ENCODE measurements around the gene RPS14.
"Not testable (repeated sequence)": the region's sequence is repeated elsewhere in the genome, so short reads cannot be mapped to it uniquely, and the experiment has no call there.

The RPS14 gene

GRCh38 chr5:150454492-150455229, 5.1 kb upstream of the RPS14 start:
- ATAC-seq (ENCODE audit: low read depth) (no peak), DNase-seq (ENCODE audit: low spot score) (no peak)
- Histone ChIP-seq H3K27ac (ENCODE audit: poor library complexity, severe bottlenecking) (no peak overlapping the region), H3K4me3 (ENCODE audit: severe bottlenecking) (no peak overlapping the region), H3K36me3 (ENCODE audit: low read depth) (no peaks in the 10 kb centered on the region), H3K9me3 (ENCODE audit: severe bottlenecking) (no peaks in the 10 kb centered on the region), H3K27me3 (ENCODE audit: insufficient read depth, poor library complexity, severe bottlenecking) (no peaks in the 10 kb centered on the region), H3K4me1 (ENCODE audit: insufficient read depth, poor library complexity, severe bottlenecking) (no peaks in the 10 kb centered on the region)
- no peak for TF ChIP-seq CTCF (IDR thresholded peaks at IDR 0.05; ENCODE audit: poor library complexity, severe bottlenecking)

GRCh38 chr5:150454027-150454426, 4.5 kb upstream of the RPS14 start:
- H3K9me3 ChIP-seq (ENCODE audit: severe bottlenecking); H3K27me3 ChIP-seq (ENCODE audit: insufficient read depth, poor library complexity, severe bottlenecking); H3K27ac ChIP-seq (ENCODE audit: poor library complexity, severe bottlenecking); H3K36me3 ChIP-seq (ENCODE audit: low read depth); DNase-seq (ENCODE audit: low spot score); ATAC-seq (ENCODE audit: low read depth); H3K4me1 ChIP-seq (ENCODE audit: insufficient read depth, poor library complexity, severe bottlenecking); H3K4me3 ChIP-seq (ENCODE audit: severe bottlenecking): not testable (repeated sequence)

- peaks cover 4% of the 10 kb centered on the region for H3K4me1 ChIP-seq (ENCODE audit: insufficient read depth, poor library complexity, severe bottlenecking)
- peaks cover 14% of the 10 kb centered on the region for H3K36me3 ChIP-seq (ENCODE audit: low read depth)
- H3K4me3 ChIP-seq (ENCODE audit: severe bottlenecking), result no peak overlapping the region
- no peaks in the 10 kb centered on the region for H3K9me3 ChIP-seq (ENCODE audit: severe bottlenecking)
- DNase-seq (ENCODE audit: low spot score) (no peak), ATAC-seq (ENCODE audit: low read depth) (no peak)
- no peaks in the 10 kb centered on the region for H3K27me3 ChIP-seq (ENCODE audit: insufficient read depth, poor library complexity, severe bottlenecking)
- TF ChIP-seq CTCF (IDR thresholded peaks at IDR 0.05; ENCODE audit: poor library complexity, severe bottlenecking), result no peak
- H3K27ac ChIP-seq (ENCODE audit: poor library complexity, severe bottlenecking), result no peak overlapping the region
These were observed 3.4 kb upstream of the RPS14 start for GRCh38 chr5:150452914-150453313.

- peaks cover 8% of the 10 kb centered on the region for H3K4me1 ChIP-seq (ENCODE audit: insufficient read depth, poor library complexity, severe bottlenecking)
- no peaks in the 10 kb centered on the region for H3K27me3 ChIP-seq (ENCODE audit: insufficient read depth, poor library complexity, severe bottlenecking)
- H3K9me3 ChIP-seq (ENCODE audit: severe bottlenecking), result no peaks in the 10 kb centered on the region
- no peak overlapping the region for H3K4me3 ChIP-seq (ENCODE audit: severe bottlenecking)
- DNase-seq (ENCODE audit: low spot score), result no peak
- H3K36me3 ChIP-seq (ENCODE audit: low read depth), result peaks cover 27% of the 10 kb centered on the region
- no peak for ATAC-seq (ENCODE audit: low read depth)
- TF ChIP-seq CTCF (IDR thresholded peaks at IDR 0.05; ENCODE audit: poor library complexity, severe bottlenecking), result no peak
- H3K27ac ChIP-seq (ENCODE audit: poor library complexity, severe bottlenecking), result no peak overlapping the region
These were observed 2.1 kb upstream of the RPS14 start for GRCh38 chr5:150451594-150451993.

- DNase-seq (ENCODE audit: low spot score) (no peak), ATAC-seq (ENCODE audit: low read depth) (peak; percentile 45)
- Histone ChIP-seq H3K4me1 (ENCODE audit: insufficient read depth, poor library complexity, severe bottlenecking) (peaks cover 8% of the 10 kb centered on the region), H3K27me3 (ENCODE audit: insufficient read depth, poor library complexity, severe bottlenecking) (no peaks in the 10 kb centered on the region), H3K9me3 (ENCODE audit: severe bottlenecking) (no peaks in the 10 kb centered on the region), H3K36me3 (ENCODE audit: low read depth) (peaks cover 53% of the 10 kb centered on the region), H3K27ac (ENCODE audit: poor library complexity, severe bottlenecking) (peak overlapping the region; percentile 85), H3K4me3 (ENCODE audit: severe bottlenecking) (peak overlapping the region; percentile 56)
- no peak for TF ChIP-seq CTCF (IDR thresholded peaks at IDR 0.05; ENCODE audit: poor library complexity, severe bottlenecking)
These were observed 505 bp downstream of the RPS14 start for GRCh38 chr5:150448952-150449516.

Data from RWPE2 (cell line).